Measurements from ENCODE around the gene TIFAB.

Gene TIFAB

GRCh38 chr5:135458356-135458755, 6.2 kb upstream of the TIFAB start:
- no peak for DNase-seq (ENCODE audit: low read depth in 2 of 2)

- DNase-seq (ENCODE audit: low read depth in 2 of 2): peak; percentile 45 to 56
Measured at GRCh38 chr5:135457424-135458071, 5.4 kb upstream of the TIFAB start.

- DNase-seq (ENCODE audit: low read depth in 2 of 2): peak in 1 of 2 donors; percentile 12
Measured at GRCh38 chr5:135456238-135457099, 4.3 kb upstream of the TIFAB start.

- no peak for DNase-seq (ENCODE audit: low read depth in 2 of 2)
Measured at GRCh38 chr5:135455876-135456237, 3.7 kb upstream of the TIFAB start.

DNA sequence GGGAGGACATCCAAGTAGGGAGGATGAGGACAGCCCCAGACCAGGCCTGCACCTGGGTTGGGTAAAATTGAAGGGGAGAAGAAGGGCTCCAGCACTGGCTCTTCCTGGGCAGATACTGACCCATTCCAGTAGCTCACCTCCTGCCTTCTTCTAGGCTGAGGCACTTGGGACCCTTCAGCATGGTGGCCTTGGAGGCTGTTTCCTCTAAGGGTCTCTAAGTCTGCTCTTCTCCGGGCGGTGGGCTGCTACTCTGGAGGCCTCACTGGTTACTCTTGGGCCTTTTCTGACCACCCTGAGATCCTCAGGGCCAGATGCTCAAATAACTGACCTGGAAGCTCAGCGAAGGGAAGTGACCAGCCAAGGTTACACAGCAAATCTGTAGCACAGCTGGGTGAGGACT, 2.8 kb upstream of the TIFAB start:
- no peak for DNase-seq (ENCODE audit: low read depth in 2 of 2)

- DNase-seq (ENCODE audit: low read depth in 2 of 2): no peak
Measured at GRCh38 chr5:135453613-135454012, 1.5 kb upstream of the TIFAB start.

GRCh38 chr5:135451581-135452320, 400 bp downstream of the TIFAB start:
- no peak for DNase-seq (ENCODE audit: low read depth in 2 of 2)

DNA sequence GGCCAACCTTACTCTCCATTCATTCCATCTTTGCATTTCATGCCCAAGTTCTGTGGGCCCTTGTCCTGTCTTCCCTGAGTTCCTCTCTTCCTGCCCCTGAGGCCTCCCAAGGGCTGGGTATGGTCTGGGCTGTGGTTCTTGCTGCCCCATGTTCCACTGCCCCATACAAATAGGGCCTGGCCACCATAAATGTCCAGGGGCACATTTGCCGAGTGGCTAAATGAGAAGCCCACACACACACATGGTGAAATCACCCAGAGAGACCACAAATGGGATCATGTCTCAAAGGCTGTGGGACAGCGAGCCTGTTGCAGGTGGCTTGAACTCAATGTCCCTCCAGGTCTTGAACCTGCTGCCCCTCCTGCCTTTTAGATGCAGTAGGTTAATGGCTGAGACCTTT, 1.2 kb downstream of the TIFAB start:
- DNase-seq (ENCODE audit: low read depth in 2 of 2): no peak

DNA sequence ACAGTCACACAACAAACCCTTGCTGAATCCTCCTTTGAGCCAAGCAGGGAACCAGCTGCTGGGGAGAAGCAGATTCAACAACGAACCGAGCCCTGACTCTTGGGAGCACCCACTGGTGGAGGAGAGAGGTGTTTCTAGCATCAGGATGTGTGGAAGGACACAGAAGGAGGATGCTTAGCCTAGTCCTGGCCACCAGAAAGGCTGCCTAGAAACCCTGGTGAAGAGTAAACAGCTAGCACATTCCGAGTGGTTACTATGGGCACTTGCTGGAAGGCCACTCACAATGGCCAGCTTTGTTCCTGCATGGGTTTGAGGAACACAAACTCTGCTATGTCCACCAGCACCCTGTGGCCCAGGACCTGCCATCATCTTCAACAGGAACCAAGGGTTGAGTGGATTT, 1.8 kb downstream of the TIFAB start:
- no peak for DNase-seq (ENCODE audit: low read depth in 2 of 2)

- no peak for DNase-seq (ENCODE audit: low read depth in 2 of 2)
Measured at GRCh38 chr5:135449644-135450043, 2.5 kb downstream of the TIFAB start.

DNA sequence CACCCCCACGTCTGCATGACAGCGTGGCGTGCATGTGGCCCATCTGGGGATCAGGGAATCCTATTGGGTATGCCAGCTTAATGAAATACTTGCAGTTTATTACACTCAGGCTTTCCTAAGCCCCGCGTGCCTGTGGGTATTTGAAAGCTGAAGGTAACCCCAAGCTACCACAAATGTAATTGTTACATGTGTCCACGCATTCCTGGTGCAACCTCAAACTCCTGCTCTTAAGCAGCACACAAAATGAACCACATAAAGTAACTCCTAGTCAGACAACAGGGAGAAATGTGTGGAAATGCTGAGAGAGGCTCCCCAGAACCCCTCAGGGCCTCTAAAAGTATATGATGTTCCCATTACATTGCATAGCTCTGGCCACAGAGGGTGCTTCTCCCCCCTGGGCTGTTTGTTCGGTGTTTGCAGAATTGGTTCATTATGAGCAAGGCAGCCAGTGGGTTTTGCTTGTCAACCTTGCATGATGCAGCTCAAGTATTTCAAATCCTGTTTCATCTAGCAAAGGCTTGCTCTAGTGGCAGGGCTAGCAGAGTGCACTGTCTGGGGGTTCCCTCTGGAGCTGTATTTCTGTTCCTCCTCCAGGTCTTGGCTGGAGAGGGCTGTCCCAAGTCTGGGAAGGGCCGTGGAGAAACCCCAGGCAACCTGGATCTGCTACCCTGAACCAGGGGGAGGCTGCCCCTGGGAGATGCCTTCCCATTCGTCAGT, 3.2 kb downstream of the TIFAB start:
- DNase-seq (ENCODE audit: low read depth in 2 of 2): no peak

DNA sequence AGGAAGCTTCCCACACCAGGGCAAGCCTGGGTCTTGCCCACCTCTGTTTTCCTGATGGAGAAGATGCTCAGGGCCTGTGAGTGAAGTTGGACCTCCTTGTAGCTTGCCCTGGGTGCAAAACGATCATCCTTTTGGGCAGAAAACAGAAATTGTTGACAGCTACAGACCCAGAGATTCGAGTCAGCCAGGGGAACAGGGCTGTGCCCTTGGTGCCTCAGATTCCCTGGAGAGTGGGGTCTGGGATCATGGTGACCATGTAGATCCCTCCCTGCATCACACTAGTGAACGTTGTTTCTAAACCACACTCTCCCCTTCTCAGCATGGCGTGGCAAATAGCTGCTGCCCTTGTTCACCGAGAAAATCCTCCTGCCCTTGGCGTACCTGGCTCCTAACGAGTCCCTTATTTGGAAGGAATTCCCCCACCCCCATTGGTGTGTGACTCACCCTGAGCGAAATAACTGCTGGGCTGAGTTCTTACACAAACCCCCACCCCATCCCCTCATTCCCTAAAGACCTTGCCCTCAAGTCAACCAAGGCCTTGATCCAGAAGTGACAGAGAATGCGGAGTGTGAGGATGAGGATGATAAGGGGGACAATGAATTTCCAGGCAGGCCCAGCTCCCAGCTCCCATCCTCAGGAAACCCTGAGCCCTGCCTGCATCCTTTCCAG, 3.9 kb downstream of the TIFAB start:
- DNase-seq (ENCODE audit: low read depth in 2 of 2): no peak

DNA sequence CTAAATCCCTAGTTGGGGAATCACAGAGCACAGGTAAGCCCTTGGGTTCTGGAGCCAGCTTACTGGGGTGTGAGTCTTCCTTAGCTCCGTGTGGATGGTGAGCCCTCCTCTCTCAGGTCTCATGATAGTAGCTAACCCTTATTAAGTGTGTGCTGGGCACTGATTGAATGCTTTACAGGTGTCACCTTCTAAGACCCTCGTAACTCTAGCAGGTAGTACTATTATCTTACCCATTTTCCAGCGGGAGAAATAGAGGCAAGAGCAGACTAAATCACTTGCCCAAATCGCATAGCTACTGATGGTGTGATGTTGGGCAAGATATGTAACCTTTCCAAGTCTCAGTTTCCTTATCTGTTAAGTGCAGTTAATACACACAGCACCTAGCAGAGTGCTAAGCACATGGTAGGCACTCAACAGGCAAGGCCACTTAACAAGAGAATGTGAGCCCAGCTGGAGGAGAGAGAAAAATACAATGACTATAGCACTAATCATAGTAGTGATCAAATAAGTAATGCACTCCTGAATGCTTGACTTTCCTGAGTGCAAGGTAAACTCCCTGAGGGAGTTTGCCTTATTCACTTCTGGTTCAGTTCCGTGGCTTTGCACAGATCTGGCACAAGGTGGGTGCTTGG, 4.7 kb downstream of the TIFAB start, which contains the start of gene DCANP1:
DCANP1 (minus strand) TSS at position 51 of the 632 bp plus-strand sequence. CDS start 240 bp downstream, outside the sequence.
- DNase-seq (ENCODE audit: low read depth in 2 of 2): no peak

GRCh38 chr5:135446615-135447014, 5.5 kb downstream of the TIFAB start:
- no peak for DNase-seq (ENCODE audit: low read depth in 2 of 2)

- no peak for DNase-seq (ENCODE audit: low read depth in 2 of 2)
Measured at GRCh38 chr5:135446206-135446605, 5.9 kb downstream of the TIFAB start.

GRCh38 chr5:135445306-135445985, 6.7 kb downstream of the TIFAB start:
- no peak for DNase-seq (ENCODE audit: low read depth in 2 of 2)

- DNase-seq (ENCODE audit: low read depth in 2 of 2): no peak
Measured at GRCh38 chr5:135444881-135445280, 7.3 kb downstream of the TIFAB start.

DNA sequence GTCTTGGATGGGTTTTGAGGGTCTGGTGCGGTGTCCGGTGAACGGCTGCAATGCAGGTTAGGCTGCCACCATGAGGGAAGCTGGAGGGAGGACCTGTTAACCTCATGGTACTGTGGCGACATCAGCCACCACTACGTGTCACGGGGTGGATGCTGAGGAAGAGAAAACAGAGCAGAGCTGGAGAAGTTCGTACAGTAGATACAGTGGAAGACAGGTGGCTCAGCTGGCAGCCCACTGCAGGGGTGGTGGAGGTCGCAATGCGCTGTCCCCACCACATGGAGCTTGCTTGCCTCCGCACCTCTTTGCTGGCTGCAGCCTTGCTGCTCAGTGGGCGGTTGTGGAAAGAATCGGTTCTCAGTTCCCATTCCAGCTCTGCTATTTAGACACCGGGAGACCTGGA, 7.8 kb downstream of the TIFAB start:
- DNase-seq (ENCODE audit: low read depth in 2 of 2): no peak

GRCh38 chr5:135443161-135443960, 8.8 kb downstream of the TIFAB start:
- no peak for DNase-seq (ENCODE audit: low read depth in 2 of 2)
